Measurements from ENCODE around the gene TMEM117. TPM values are rescaled to one million over a fixed set of nuclear protein-coding genes. Genes with fewer than 3 reads are reported as not detected.
"Not testable (repeated sequence)": the region's sequence is repeated elsewhere in the genome, so short reads cannot be mapped to it uniquely, and the experiment has no call there.

The TMEM117 gene
- total RNA-seq, 1 experiment from 2014 or later = 0.90 TPM

GRCh38 chr12:44225149-44225510 is 389.2 kb downstream of the TMEM117 start:
- Histone ChIP-seq H3K27me3 (ENCODE audit: control insufficient read depth, insufficient read depth, low read length) (no peaks in the 10 kb centered on the region), H3K36me3 (replicated peaks; ENCODE audit: control insufficient read depth, insufficient read depth, low read length) (no peaks in the 10 kb centered on the region), H3K4me3 (ENCODE audit: insufficient read depth, low read depth, low read length) (no peak overlapping the region)
- no peak for DNase-seq

DNA sequence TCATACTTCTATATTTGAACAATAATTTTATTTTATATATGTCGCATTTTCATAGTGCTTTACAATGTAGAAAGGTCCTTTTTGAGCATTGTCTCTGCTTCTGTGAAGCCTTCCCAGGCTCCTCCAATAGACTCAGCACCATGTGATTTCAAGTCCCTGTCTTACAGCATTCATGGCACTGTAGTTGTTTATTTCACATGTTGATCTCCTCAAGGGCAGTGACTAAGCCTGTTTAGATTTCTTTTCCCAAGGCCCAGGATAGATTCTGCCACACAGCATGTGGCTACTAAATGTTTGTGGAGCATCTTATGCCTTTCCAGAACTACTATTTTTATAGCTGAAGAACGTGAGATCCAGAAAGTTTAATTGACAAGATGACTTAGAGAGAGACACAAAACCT is 391.7 kb downstream of the TMEM117 start:
- no peaks in the 10 kb centered on the region for H3K27me3 ChIP-seq (ENCODE audit: control insufficient read depth, insufficient read depth, low read length)
- no peak overlapping the region for H3K4me3 ChIP-seq (ENCODE audit: insufficient read depth, low read depth, low read length)
- DNase-seq = no peak
- H3K36me3 ChIP-seq (replicated peaks; ENCODE audit: control insufficient read depth, insufficient read depth, low read length) = no peaks in the 10 kb centered on the region

GRCh38 chr12:44229846-44230245 is 394.0 kb downstream of the TMEM117 start:
- no peak for DNase-seq
- H3K4me3 ChIP-seq (ENCODE audit: insufficient read depth, low read depth, low read length) = no peak overlapping the region
- no peaks in the 10 kb centered on the region for H3K27me3 ChIP-seq (ENCODE audit: control insufficient read depth, insufficient read depth, low read length)
- H3K36me3 ChIP-seq (replicated peaks; ENCODE audit: control insufficient read depth, insufficient read depth, low read length) = no peaks in the 10 kb centered on the region

GRCh38 chr12:44235674-44236073 is 399.8 kb downstream of the TMEM117 start:
- Histone ChIP-seq H3K4me3 (ENCODE audit: insufficient read depth, low read depth, low read length) (no peak overlapping the region), H3K36me3 (replicated peaks; ENCODE audit: control insufficient read depth, insufficient read depth, low read length) (no peaks in the 10 kb centered on the region), H3K27me3 (ENCODE audit: control insufficient read depth, insufficient read depth, low read length) (no peaks in the 10 kb centered on the region)
- DNase-seq = no peak

DNA sequence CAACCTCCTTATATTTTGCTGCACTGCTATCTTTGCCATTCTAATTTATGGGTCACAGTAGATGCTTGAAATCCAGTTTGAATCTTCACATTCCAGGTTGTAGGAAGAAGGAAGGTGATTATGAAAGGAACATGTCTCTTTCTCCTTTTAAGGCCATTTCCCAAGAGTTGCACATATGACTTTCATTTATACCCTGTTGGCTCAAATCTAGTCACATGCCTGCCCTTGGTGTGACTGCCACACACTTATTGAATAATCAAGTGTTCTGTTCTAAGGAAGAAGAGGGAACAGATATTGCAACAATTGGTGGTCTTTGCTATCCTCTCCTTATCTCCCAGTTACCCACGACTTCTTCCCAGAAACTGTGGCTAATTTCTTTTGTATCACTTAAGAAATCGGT is 404.3 kb downstream of the TMEM117 start:
- Histone ChIP-seq H3K4me3 (ENCODE audit: insufficient read depth, low read depth, low read length) (no peak overlapping the region), H3K27me3 (ENCODE audit: control insufficient read depth, insufficient read depth, low read length) (no peaks in the 10 kb centered on the region), H3K36me3 (replicated peaks; ENCODE audit: control insufficient read depth, insufficient read depth, low read length) (no peaks in the 10 kb centered on the region)
- no peak for DNase-seq

DNA sequence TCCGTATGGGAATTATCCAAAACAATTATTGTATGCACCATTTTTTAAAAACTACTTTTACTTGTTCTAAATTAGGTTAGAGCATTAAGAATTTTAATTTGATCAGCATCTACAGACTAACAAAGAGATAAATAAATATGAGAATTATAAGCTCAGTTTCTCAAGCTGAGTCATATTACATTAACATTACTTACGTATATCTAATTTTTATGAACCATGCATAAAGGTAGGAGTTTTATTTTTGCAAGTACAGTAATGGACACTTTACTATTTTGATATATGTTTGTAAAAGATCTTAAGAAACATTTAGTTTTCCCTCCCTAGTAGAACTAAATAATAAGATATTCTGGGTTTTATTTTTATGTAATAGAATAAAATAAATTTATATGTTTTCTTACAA is 410.1 kb downstream of the TMEM117 start:
- Histone ChIP-seq H3K27me3 (ENCODE audit: control insufficient read depth, insufficient read depth, low read length) (no peaks in the 10 kb centered on the region), H3K36me3 (replicated peaks; ENCODE audit: control insufficient read depth, insufficient read depth, low read length) (no peaks in the 10 kb centered on the region), H3K4me3 (ENCODE audit: insufficient read depth, low read depth, low read length) (no peak overlapping the region)
- DNase-seq = no peak

GRCh38 chr12:44246482-44247105 is 410.7 kb downstream of the TMEM117 start:
- DNase-seq = no peak
- Histone ChIP-seq H3K36me3 (replicated peaks; ENCODE audit: control insufficient read depth, insufficient read depth, low read length) (no peaks in the 10 kb centered on the region), H3K4me3 (ENCODE audit: insufficient read depth, low read depth, low read length) (no peak overlapping the region), H3K27me3 (ENCODE audit: control insufficient read depth, insufficient read depth, low read length) (no peaks in the 10 kb centered on the region)

DNA sequence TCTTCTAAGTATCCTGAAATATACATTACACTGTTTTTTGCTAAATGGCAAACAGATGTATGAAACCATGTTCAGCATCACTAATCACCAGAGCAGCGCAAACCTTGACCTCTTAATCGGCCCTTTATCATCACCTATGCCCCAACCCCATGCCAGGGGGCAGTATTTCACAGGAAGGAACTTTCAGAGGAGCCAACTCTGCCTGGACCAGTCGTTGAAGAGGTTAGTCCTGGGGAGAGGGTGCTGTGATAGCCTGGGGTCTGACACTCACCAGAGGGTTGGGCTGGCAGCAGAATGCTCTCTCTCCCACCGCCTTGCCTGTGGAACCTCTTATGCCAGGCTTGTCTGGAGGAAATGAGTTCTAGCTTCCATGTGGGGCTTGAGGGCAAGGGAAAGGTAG is 411.7 kb downstream of the TMEM117 start:
- no peaks in the 10 kb centered on the region for H3K36me3 ChIP-seq (replicated peaks; ENCODE audit: control insufficient read depth, insufficient read depth, low read length)
- no peaks in the 10 kb centered on the region for H3K27me3 ChIP-seq (ENCODE audit: control insufficient read depth, insufficient read depth, low read length)
- no peak overlapping the region for H3K4me3 ChIP-seq (ENCODE audit: insufficient read depth, low read depth, low read length)
- peak; percentile 5 for DNase-seq

DNA sequence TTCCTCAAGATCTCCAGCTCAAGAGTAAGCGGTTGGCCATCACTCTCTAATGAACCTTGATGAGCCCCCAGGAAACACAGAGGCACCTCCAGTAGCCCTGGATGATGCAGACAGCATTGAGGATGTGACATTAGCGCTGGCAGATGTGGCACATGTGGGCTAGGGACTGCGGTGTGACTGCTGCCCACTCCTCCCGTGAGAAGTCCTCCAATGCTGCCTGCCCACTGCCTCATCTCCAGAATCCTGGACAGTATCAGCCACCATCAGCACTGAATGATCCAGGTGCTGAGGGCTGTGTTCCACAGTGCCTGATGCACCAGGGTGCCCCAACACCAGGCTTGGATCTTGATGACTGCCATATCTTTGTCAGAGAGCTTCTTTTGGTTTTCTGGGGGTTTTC is 412.6 kb downstream of the TMEM117 start:
- H3K4me3 ChIP-seq (ENCODE audit: insufficient read depth, low read depth, low read length) = no peak overlapping the region
- no peak for DNase-seq
- no peaks in the 10 kb centered on the region for H3K36me3 ChIP-seq (replicated peaks; ENCODE audit: control insufficient read depth, insufficient read depth, low read length)
- no peaks in the 10 kb centered on the region for H3K27me3 ChIP-seq (ENCODE audit: control insufficient read depth, insufficient read depth, low read length)

GRCh38 chr12:44250440-44250839 is 414.6 kb downstream of the TMEM117 start:
- DNase-seq; H3K36me3 ChIP-seq (replicated peaks; ENCODE audit: control insufficient read depth, insufficient read depth, low read length); H3K27me3 ChIP-seq (ENCODE audit: control insufficient read depth, insufficient read depth, low read length); H3K4me3 ChIP-seq (ENCODE audit: insufficient read depth, low read depth, low read length): not testable (repeated sequence)

DNA sequence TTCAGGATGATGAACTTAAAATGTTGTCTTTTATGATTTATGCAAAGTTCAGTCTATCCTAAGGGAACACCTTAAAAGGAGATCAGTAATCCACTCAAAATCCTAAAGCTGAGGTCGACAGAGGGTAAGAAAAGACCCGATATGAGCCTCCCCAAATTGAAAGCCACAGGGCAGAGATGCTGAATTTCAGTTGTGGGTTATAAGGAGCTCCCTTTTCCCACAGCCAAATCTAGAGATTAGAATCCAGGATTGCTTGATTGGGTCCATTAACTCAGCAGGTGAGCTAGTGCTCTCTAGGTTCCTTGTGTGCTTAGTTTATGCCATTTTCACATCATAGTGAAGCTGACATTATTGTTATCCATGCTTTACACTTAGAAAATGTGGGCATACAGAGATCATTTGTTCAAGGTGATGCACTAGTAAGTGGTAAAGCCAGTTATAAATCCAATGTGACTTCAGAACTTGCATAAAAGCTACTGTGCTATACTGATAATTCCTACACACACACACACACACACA is 417.5 kb downstream of the TMEM117 start:
- H3K4me3 ChIP-seq (ENCODE audit: insufficient read depth, low read depth, low read length) = no peak overlapping the region
- H3K36me3 ChIP-seq (replicated peaks; ENCODE audit: control insufficient read depth, insufficient read depth, low read length) = no peaks in the 10 kb centered on the region
- no peaks in the 10 kb centered on the region for H3K27me3 ChIP-seq (ENCODE audit: control insufficient read depth, insufficient read depth, low read length)
- DNase-seq = no peak

DNA sequence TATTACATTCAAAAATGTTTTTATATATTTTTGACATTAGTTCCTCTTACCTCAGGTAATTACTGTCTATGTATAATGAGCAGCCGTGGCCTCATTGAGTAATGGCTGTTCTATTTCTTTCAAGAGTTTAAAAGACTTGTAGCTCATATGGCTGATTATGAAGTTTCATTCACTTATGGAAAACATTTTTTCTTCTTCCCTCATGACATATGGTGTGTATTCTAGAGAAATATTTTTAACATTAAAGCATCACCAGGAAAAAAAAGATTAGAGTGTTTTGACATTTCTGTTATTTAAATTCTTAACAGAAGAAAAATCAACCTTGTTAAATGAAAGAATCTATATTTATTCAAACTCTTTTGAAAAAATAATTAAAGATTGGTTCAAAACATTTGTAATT is 422.4 kb downstream of the TMEM117 start:
- Histone ChIP-seq H3K36me3 (replicated peaks; ENCODE audit: control insufficient read depth, insufficient read depth, low read length) (no peaks in the 10 kb centered on the region), H3K4me3 (ENCODE audit: insufficient read depth, low read depth, low read length) (no peak overlapping the region), H3K27me3 (ENCODE audit: control insufficient read depth, insufficient read depth, low read length) (no peaks in the 10 kb centered on the region)
- DNase-seq = no peak

- DNase-seq = no peak
- no peak overlapping the region for H3K4me3 ChIP-seq (ENCODE audit: insufficient read depth, low read depth, low read length)
- no peaks in the 10 kb centered on the region for H3K36me3 ChIP-seq (replicated peaks; ENCODE audit: control insufficient read depth, insufficient read depth, low read length)
- no peaks in the 10 kb centered on the region for H3K27me3 ChIP-seq (ENCODE audit: control insufficient read depth, insufficient read depth, low read length)
Measured at GRCh38 chr12:44259890-44260289, 424.0 kb downstream of the TMEM117 start.

- Histone ChIP-seq H3K36me3 (replicated peaks; ENCODE audit: control insufficient read depth, insufficient read depth, low read length) (no peaks in the 10 kb centered on the region), H3K27me3 (ENCODE audit: control insufficient read depth, insufficient read depth, low read length) (no peaks in the 10 kb centered on the region), H3K4me3 (ENCODE audit: insufficient read depth, low read depth, low read length) (no peak overlapping the region)
- no peak for DNase-seq
Measured at GRCh38 chr12:44260581-44260980, 424.7 kb downstream of the TMEM117 start.

- no peak for DNase-seq
- Histone ChIP-seq H3K4me3 (ENCODE audit: insufficient read depth, low read depth, low read length) (no peak overlapping the region), H3K27me3 (ENCODE audit: control insufficient read depth, insufficient read depth, low read length) (no peaks in the 10 kb centered on the region), H3K36me3 (replicated peaks; ENCODE audit: control insufficient read depth, insufficient read depth, low read length) (no peaks in the 10 kb centered on the region)
Measured at GRCh38 chr12:44285321-44285960, 449.6 kb downstream of the TMEM117 start.
